Amniotic epithelial cell (primary cell): ENCODE results near the gene NR0B2.
"Not testable (repeated sequence)": the region's sequence is repeated elsewhere in the genome, so short reads cannot be mapped to it uniquely, and the experiment has no call there.

Experiments
- DNase-seq: peaks from one replicate; pipeline ENCODE4 v3.0.0-alpha.2; 2010; ENCODE audit warnings: low read depth

The NR0B2 gene

GRCh38 chr1:26889551-26890466 is 24.0 kb downstream of the NR0B2 start, which contains the start of gene GPN2:
Gene GPN2 (minus strand): TSS chr1:26890283. CDS start chr1:26890096, 187 bp downstream.
- DNase-seq, result peak; percentile 70

- DNase-seq, result no peak
Measured at GRCh38 chr1:26888231-26888630, 25.5 kb downstream of the NR0B2 start.

- peak; percentile 54 for DNase-seq
Measured at GRCh38 chr1:26887125-26887524, 26.6 kb downstream of the NR0B2 start.

- DNase-seq, result no peak
Measured at GRCh38 chr1:26882696-26883463, 30.9 kb downstream of the NR0B2 start.

GRCh38 chr1:26881611-26882010 is 32.2 kb downstream of the NR0B2 start:
- not testable (repeated sequence) for DNase-seq

GRCh38 chr1:26879793-26880192 is 34.0 kb downstream of the NR0B2 start:
- no peak for DNase-seq

- DNase-seq, result no peak
Measured at GRCh38 chr1:26877326-26877725, 36.4 kb downstream of the NR0B2 start.

GRCh38 chr1:26874896-26875295 is 38.9 kb downstream of the NR0B2 start:
- DNase-seq, result no peak

GRCh38 chr1:26873097-26873496 is 40.7 kb downstream of the NR0B2 start:
- DNase-seq, result not testable (repeated sequence)

GRCh38 chr1:26864610-26865480 is 48.9 kb downstream of the NR0B2 start:
- DNase-seq, result peak; percentile 95

GRCh38 chr1:26863685-26864077 is 50.1 kb downstream of the NR0B2 start:
- DNase-seq, result no peak

GRCh38 chr1:26862781-26863684 is 50.7 kb downstream of the NR0B2 start, which contains the start of gene SFN:
Gene SFN (plus strand): TSS chr1:26863149. CDS start chr1:26863213, 64 bp downstream.
- DNase-seq, result no peak

GRCh38 chr1:26861889-26862378 is 51.8 kb downstream of the NR0B2 start:
- DNase-seq, result no peak
